OCI-M2 (cell line): ENCODE data around the gene ZNF524.
"Not testable (repeated sequence)": the region's sequence is repeated elsewhere in the genome, so short reads cannot be mapped to it uniquely, and the experiment has no call there.

Experiments
- DNase-seq: peaks from one replicate; lab custom pipeline; 2025; ENCODE audit not compliant: unreplicated experiment; lab: John Stamatoyannopoulos, UW

Gene ZNF524

GRCh38 chr19:55599842-55600661 lies at the start of gene ZNF524:
ZNF524 (plus strand) TSS chr19:55600288; CDS start chr19:55602113, 1,825 bp downstream.
- peak; percentile 97 for DNase-seq

GRCh38 chr19:55550321-55550650 lies 49.8 kb upstream of the ZNF524 start:
- no peak for DNase-seq

- no peak for DNase-seq
Observed at GRCh38 chr19:55552206-55552605, 47.9 kb upstream of the ZNF524 start.

- no peak for DNase-seq
Observed at GRCh38 chr19:55552620-55553019, 47.5 kb upstream of the ZNF524 start.

GRCh38 chr19:55553217-55554182 lies 46.6 kb upstream of the ZNF524 start:
- no peak for DNase-seq

GRCh38 chr19:55554302-55554701 lies 45.8 kb upstream of the ZNF524 start:
- no peak for DNase-seq

GRCh38 chr19:55554741-55555152 lies 45.3 kb upstream of the ZNF524 start:
- DNase-seq, result no peak

GRCh38 chr19:55559684-55560083 lies 40.4 kb upstream of the ZNF524 start:
- DNase-seq, result no peak

GRCh38 chr19:55563261-55563690 lies 36.8 kb upstream of the ZNF524 start:
- no peak for DNase-seq

GRCh38 chr19:55566823-55567222 lies 33.3 kb upstream of the ZNF524 start:
- no peak for DNase-seq

GRCh38 chr19:55567708-55568328 lies 32.3 kb upstream of the ZNF524 start:
- DNase-seq, result no peak

GRCh38 chr19:55569477-55569876 lies 30.6 kb upstream of the ZNF524 start:
- not testable (repeated sequence) for DNase-seq

GRCh38 chr19:55573929-55574328 lies 26.2 kb upstream of the ZNF524 start:
- DNase-seq, result not testable (repeated sequence)

GRCh38 chr19:55576746-55577145 lies 23.3 kb upstream of the ZNF524 start:
- no peak for DNase-seq

- DNase-seq, result no peak
Observed at GRCh38 chr19:55578031-55578760, 21.9 kb upstream of the ZNF524 start.

- DNase-seq, result no peak
Observed at GRCh38 chr19:55578761-55579747, 21.0 kb upstream of the ZNF524 start.

- DNase-seq, result no peak
Observed at GRCh38 chr19:55579766-55580621, 20.1 kb upstream of the ZNF524 start.

- peak; percentile 65 for DNase-seq
Observed at GRCh38 chr19:55580628-55581144, 19.4 kb upstream of the ZNF524 start, which contains the start of gene ZNF579. ZNF579 (minus strand) TSS chr19:55580848; CDS start chr19:55579639, 1,209 bp downstream.
